ENCODE data around the gene PLPP7. TPM values are rescaled to one million over a fixed set of nuclear protein-coding genes. Genes with fewer than 3 reads are reported as not detected.

PLPP7 gene
- total RNA-seq, 2 donors from 2014 or later, result 2.1 to 3.6 TPM

- Histone ChIP-seq H3K4me3 (no peak overlapping the region), H3K36me3 (replicated peaks in 1 of 2; ENCODE audit: insufficient read depth in 1 of 2, low read depth in 2 of 2) (no peaks in the 10 kb centered on the region), H3K9me3 (no peaks in the 10 kb centered on the region), H3K27ac (no peak overlapping the region), H3K27me3 (no peaks in the 10 kb centered on the region), H3K4me1 (peaks cover 7% of the 10 kb centered on the region)
- DNase-seq (no peak), ATAC-seq (no peak)
- 60 to 73% methylated on average over 11 of the region's 11 CpGs for WGBS, 2 donors
- intact Hi-C loops (cut with DNase I), result no loop called here
- TF ChIP-seq CTCF (IDR thresholded peaks at IDR 0.05) (no peak), POLR2A (IDR thresholded peaks at IDR 0.05) (no peak)
These were observed 8.4 kb downstream of the PLPP7 start for GRCh38 chr9:131297903-131298302.

- Histone ChIP-seq H3K4me1 (peaks cover 7% of the 10 kb centered on the region), H3K9me3 (no peaks in the 10 kb centered on the region), H3K27ac (no peak overlapping the region), H3K27me3 (no peaks in the 10 kb centered on the region), H3K4me3 (no peak overlapping the region), H3K36me3 (replicated peaks in 1 of 2; ENCODE audit: insufficient read depth in 1 of 2, low read depth in 2 of 2) (no peaks in the 10 kb centered on the region)
- WGBS, 2 donors, result 73 to 74% methylated on average over 4 to 5 of the region's 5 CpGs
- TF ChIP-seq POLR2A (IDR thresholded peaks at IDR 0.05) (no peak), CTCF (IDR thresholded peaks at IDR 0.05) (no peak)
- no peak for DNase-seq
- intact Hi-C loops (cut with DNase I), result no loop called here
- no peak for ATAC-seq
These were observed 8.8 kb downstream of the PLPP7 start for GRCh38 chr9:131298341-131298740.

GRCh38 chr9:131298816-131299215, 9.3 kb downstream of the PLPP7 start:
- Histone ChIP-seq H3K27ac (no peak overlapping the region), H3K4me3 (no peak overlapping the region), H3K4me1 (peaks cover 7% of the 10 kb centered on the region), H3K27me3 (no peaks in the 10 kb centered on the region), H3K9me3 (no peaks in the 10 kb centered on the region), H3K36me3 (replicated peaks in 1 of 2; ENCODE audit: insufficient read depth in 1 of 2, low read depth in 2 of 2) (no peaks in the 10 kb centered on the region)
- no peak for TF ChIP-seq CTCF (IDR thresholded peaks at IDR 0.05)
- no peak for TF ChIP-seq POLR2A (IDR thresholded peaks at IDR 0.05)
- 89 to 97% methylated on average over 4 to 12 of the region's 12 CpGs for WGBS, 2 donors
- ATAC-seq, result no peak
- no peak for DNase-seq
- intact Hi-C loops (cut with DNase I), result no loop called here

- Histone ChIP-seq H3K27ac (no peak overlapping the region), H3K9me3 (no peaks in the 10 kb centered on the region), H3K4me1 (peaks cover 7% of the 10 kb centered on the region), H3K27me3 (no peaks in the 10 kb centered on the region), H3K36me3 (replicated peaks in 1 of 2; ENCODE audit: insufficient read depth in 1 of 2, low read depth in 2 of 2) (no peaks in the 10 kb centered on the region), H3K4me3 (no peak overlapping the region)
- intact Hi-C loops (cut with DNase I), result no loop called here
- 68 to 82% methylated on average over 11 to 22 of the region's 22 CpGs for WGBS, 2 donors
- no peak for DNase-seq
- ATAC-seq, result no peak
- TF ChIP-seq POLR2A (IDR thresholded peaks at IDR 0.05) (no peak), CTCF (IDR thresholded peaks at IDR 0.05) (no peak)
These were observed 9.9 kb downstream of the PLPP7 start for GRCh38 chr9:131299346-131299960.

GRCh38 chr9:131299961-131300347, 10.4 kb downstream of the PLPP7 start:
- intact Hi-C loops (cut with DNase I), result no loop called here
- DNase-seq, result no peak
- no peaks in the 10 kb centered on the region for H3K36me3 ChIP-seq (replicated peaks in 1 of 2; ENCODE audit: insufficient read depth in 1 of 2, low read depth in 2 of 2)
- peaks cover 7% of the 10 kb centered on the region for H3K4me1 ChIP-seq
- H3K27me3 ChIP-seq, result no peaks in the 10 kb centered on the region
- no peaks in the 10 kb centered on the region for H3K9me3 ChIP-seq
- H3K4me3 ChIP-seq, result no peak overlapping the region
- no peak for ATAC-seq
- WGBS, 2 donors, result 73 to 76% methylated on average over 5 of the region's 5 CpGs
- TF ChIP-seq POLR2A (IDR thresholded peaks at IDR 0.05), result no peak
- no peak for TF ChIP-seq CTCF (IDR thresholded peaks at IDR 0.05)
- no peak overlapping the region for H3K27ac ChIP-seq
